ENCODE measurements around the gene CDK19.
A peak's percentile ranks its signal among the peaks of the same experiment; 100 is the strongest.

Gene CDK19

GRCh38 chr6:110618591-110619267 is 196.5 kb downstream of the CDK19 start:
- POLR2A ChIA-PET = interaction anchor here (0.7 to 1.9 kb wide), 4 partner anchors 11 to 255 kb away, joined by 3 to 7 read pairs (median 4); partner anchors contain the start of genes AMD1 and CDK19
- CTCF ChIA-PET = interaction anchor here (0.5 to 1.2 kb wide), 3 partner anchors 17 to 81 kb away, joined by 3 read pairs; no protein-coding TSS in a partner anchor
- TF ChIP-seq HDGF (IDR thresholded peaks at IDR 0.05; ENCODE audit: borderline replicate concordance) = no peak
- peak; percentile 49 for DNase-seq (ENCODE audit: extremely low spot score)

GRCh38 chr6:110617057-110617456 is 198.2 kb downstream of the CDK19 start:
- no peak for TF ChIP-seq FOXK2 (IDR thresholded peaks at IDR 0.05)
- TF ChIP-seq HDGF (IDR thresholded peaks at IDR 0.05; ENCODE audit: borderline replicate concordance) = no peak
- TF ChIP-seq FOXM1 (IDR thresholded peaks at IDR 0.05; ENCODE audit: borderline replicate concordance) = no peak
- no peak for TF ChIP-seq L3MBTL2 (conservative IDR thresholded peaks at IDR 0.05)
- TF ChIP-seq ZNF384 (IDR thresholded peaks at IDR 0.05) = no peak
- POLR2A ChIA-PET = no interaction called here
- DNase-seq (ENCODE audit: extremely low spot score) = no peak
- CTCF ChIA-PET = no interaction called here

GRCh38 chr6:110615722-110616121 is 199.5 kb downstream of the CDK19 start:
- TF ChIP-seq ARNT (IDR thresholded peaks at IDR 0.05) (no peak), CTBP1 (IDR thresholded peaks at IDR 0.05; ENCODE audit: borderline replicate concordance) (no peak), FOXK2 (IDR thresholded peaks at IDR 0.05) (no peak), L3MBTL2 (conservative IDR thresholded peaks at IDR 0.05) (no peak), TARDBP (IDR thresholded peaks at IDR 0.05) (no peak), ELF4 (IDR thresholded peaks at IDR 0.05) (no peak), FOXA1 (IDR thresholded peaks at IDR 0.05) (no peak), SUZ12 (IDR thresholded peaks at IDR 0.05) (no peak), LEF1 (IDR thresholded peaks at IDR 0.05; ENCODE audit: borderline replicate concordance) (no peak), SP1 (IDR thresholded peaks at IDR 0.05) (no peak), ZNF384 (IDR thresholded peaks at IDR 0.05) (no peak), NFRKB (IDR thresholded peaks at IDR 0.05) (no peak), PKNOX1 (IDR thresholded peaks at IDR 0.05) (no peak), BHLHE40 (IDR thresholded peaks at IDR 0.05; ENCODE audit: borderline replicate concordance) (no peak), HDGF (IDR thresholded peaks at IDR 0.05; ENCODE audit: borderline replicate concordance) (no peak), FOXM1 (IDR thresholded peaks at IDR 0.05; ENCODE audit: borderline replicate concordance) (no peak)
- ChIA-PET POLR2A (no interaction called here), CTCF (no interaction called here)
- no peak for DNase-seq (ENCODE audit: extremely low spot score)

GRCh38 chr6:110614586-110614985 is 200.7 kb downstream of the CDK19 start:
- ChIA-PET POLR2A (no interaction called here), CTCF (interaction anchor here (0.6 to 0.8 kb wide), 2 partner anchors 16 to 29 kb away, joined by 3 read pairs; no protein-coding TSS in a partner anchor)
- DNase-seq (ENCODE audit: extremely low spot score) = no peak
- TF ChIP-seq LEF1 (IDR thresholded peaks at IDR 0.05; ENCODE audit: borderline replicate concordance) = no peak
- no peak for TF ChIP-seq SUZ12 (IDR thresholded peaks at IDR 0.05)
- TF ChIP-seq SP1 (IDR thresholded peaks at IDR 0.05) = no peak
- TF ChIP-seq CTBP1 (IDR thresholded peaks at IDR 0.05; ENCODE audit: borderline replicate concordance) = no peak
- no peak for TF ChIP-seq ARNT (IDR thresholded peaks at IDR 0.05)
- TF ChIP-seq TARDBP (IDR thresholded peaks at IDR 0.05) = no peak
- no peak for TF ChIP-seq ELF4 (IDR thresholded peaks at IDR 0.05)
- no peak for TF ChIP-seq FOXK2 (IDR thresholded peaks at IDR 0.05)
- no peak for TF ChIP-seq HDGF (IDR thresholded peaks at IDR 0.05; ENCODE audit: borderline replicate concordance)
- no peak for TF ChIP-seq NFRKB (IDR thresholded peaks at IDR 0.05)
- TF ChIP-seq ZNF384 (IDR thresholded peaks at IDR 0.05) = no peak
- TF ChIP-seq FOXA1 (IDR thresholded peaks at IDR 0.05) = no peak
- no peak for TF ChIP-seq PKNOX1 (IDR thresholded peaks at IDR 0.05)
- TF ChIP-seq FOXM1 (IDR thresholded peaks at IDR 0.05; ENCODE audit: borderline replicate concordance) = no peak
- no peak for TF ChIP-seq BHLHE40 (IDR thresholded peaks at IDR 0.05; ENCODE audit: borderline replicate concordance)
- no peak for TF ChIP-seq L3MBTL2 (conservative IDR thresholded peaks at IDR 0.05)

- ChIA-PET CTCF (interaction anchor here (0.6 to 0.8 kb wide), 2 partner anchors 16 to 28 kb away, joined by 3 read pairs; no protein-coding TSS in a partner anchor), POLR2A (no interaction called here)
- no peak for TF ChIP-seq SUZ12 (IDR thresholded peaks at IDR 0.05)
- TF ChIP-seq LEF1 (IDR thresholded peaks at IDR 0.05; ENCODE audit: borderline replicate concordance) = no peak
- no peak for TF ChIP-seq ARNT (IDR thresholded peaks at IDR 0.05)
- TF ChIP-seq NFRKB (IDR thresholded peaks at IDR 0.05) = no peak
- TF ChIP-seq FOXA1 (IDR thresholded peaks at IDR 0.05) = no peak
- TF ChIP-seq PKNOX1 (IDR thresholded peaks at IDR 0.05) = no peak
- no peak for TF ChIP-seq ZNF384 (IDR thresholded peaks at IDR 0.05)
- no peak for TF ChIP-seq BHLHE40 (IDR thresholded peaks at IDR 0.05; ENCODE audit: borderline replicate concordance)
- no peak for TF ChIP-seq ELF4 (IDR thresholded peaks at IDR 0.05)
- TF ChIP-seq TARDBP (IDR thresholded peaks at IDR 0.05) = no peak
- no peak for TF ChIP-seq FOXM1 (IDR thresholded peaks at IDR 0.05; ENCODE audit: borderline replicate concordance)
- TF ChIP-seq FOXK2 (IDR thresholded peaks at IDR 0.05) = no peak
- no peak for TF ChIP-seq L3MBTL2 (conservative IDR thresholded peaks at IDR 0.05)
- no peak for TF ChIP-seq SP1 (IDR thresholded peaks at IDR 0.05)
- no peak for TF ChIP-seq HDGF (IDR thresholded peaks at IDR 0.05; ENCODE audit: borderline replicate concordance)
- TF ChIP-seq CTBP1 (IDR thresholded peaks at IDR 0.05; ENCODE audit: borderline replicate concordance) = no peak
- no peak for DNase-seq (ENCODE audit: extremely low spot score)
Measured at GRCh38 chr6:110614106-110614505, 201.2 kb downstream of the CDK19 start.

GRCh38 chr6:110613356-110613755 is 201.9 kb downstream of the CDK19 start:
- CTCF ChIA-PET = no interaction called here
- no peak for DNase-seq (ENCODE audit: extremely low spot score)
- POLR2A ChIA-PET = no interaction called here
- TF ChIP-seq HDGF (IDR thresholded peaks at IDR 0.05; ENCODE audit: borderline replicate concordance) = no peak
- no peak for TF ChIP-seq TARDBP (IDR thresholded peaks at IDR 0.05)
- TF ChIP-seq PKNOX1 (IDR thresholded peaks at IDR 0.05) = no peak
- no peak for TF ChIP-seq BHLHE40 (IDR thresholded peaks at IDR 0.05; ENCODE audit: borderline replicate concordance)
- TF ChIP-seq FOXA1 (IDR thresholded peaks at IDR 0.05) = no peak
- TF ChIP-seq FOXM1 (IDR thresholded peaks at IDR 0.05; ENCODE audit: borderline replicate concordance) = no peak
- TF ChIP-seq NFRKB (IDR thresholded peaks at IDR 0.05) = no peak
- TF ChIP-seq SUZ12 (IDR thresholded peaks at IDR 0.05) = no peak
- TF ChIP-seq SP1 (IDR thresholded peaks at IDR 0.05) = no peak
- TF ChIP-seq L3MBTL2 (conservative IDR thresholded peaks at IDR 0.05) = no peak
- no peak for TF ChIP-seq LEF1 (IDR thresholded peaks at IDR 0.05; ENCODE audit: borderline replicate concordance)
- no peak for TF ChIP-seq CTBP1 (IDR thresholded peaks at IDR 0.05; ENCODE audit: borderline replicate concordance)

Measured in HEK293T (cell line).